H9 (cell line): ENCODE results near the gene FBXO47. TPM values are rescaled to one million over a fixed set of nuclear protein-coding genes. Genes with fewer than 3 reads are reported as not detected.
A peak's percentile ranks its signal among the peaks of the same experiment; 100 is the strongest.

Experiments used
- DNase-seq: peaks from one replicate; pipeline ENCODE4 v3.0.0-alpha.2; 2017
- H2AFZ ChIP-seq: one replicate; pipeline ENCODE4 v1.6.1; 2013; ENCODE audit warnings: mild to moderate bottlenecking, low read length, control low read depth, moderate library complexity
- H2AK5ac ChIP-seq: 2 replicates; pipeline ENCODE4 v1.6.1; 2013; ENCODE audit warnings: low read length, control low read depth, mixed read lengths; ENCODE audit not compliant: insufficient read length
- H2BK120ac ChIP-seq: one replicate; pipeline ENCODE4 v1.6.1; 2013; ENCODE audit warnings: low read depth, mild to moderate bottlenecking, low read length, control low read depth, inconsistent platforms; ENCODE audit not compliant: poor library complexity, severe bottlenecking
- H2BK12ac ChIP-seq: 2 replicates; pipeline ENCODE4 v1.6.1; 2013; ENCODE audit warnings: low read length, control low read depth, mixed read lengths, low read depth; ENCODE audit not compliant: insufficient read length
- H2BK15ac ChIP-seq: 2 replicates; pipeline ENCODE4 v1.6.1; 2013; ENCODE audit warnings: low read depth, low read length, control low read depth
- H2BK20ac ChIP-seq: one replicate; pipeline ENCODE4 v1.6.1; 2013; ENCODE audit warnings: low read depth, mild to moderate bottlenecking, low read length, control low read depth, inconsistent platforms; ENCODE audit not compliant: poor library complexity, severe bottlenecking
- H2BK5ac ChIP-seq: 2 replicates; pipeline ENCODE4 v1.6.1; 2013; ENCODE audit warnings: low read length, control low read depth, mixed read lengths; ENCODE audit not compliant: insufficient read length
- H3K14ac ChIP-seq: 2 replicates; pipeline ENCODE4 v1.6.1; 2013; ENCODE audit warnings: low read length, control low read depth; ENCODE audit not compliant: insufficient read depth
- H3K18ac ChIP-seq: 2 replicates; pipeline ENCODE4 v1.6.1; 2013; ENCODE audit warnings: low read depth, mild to moderate bottlenecking, mixed read lengths, low read length, control low read depth; ENCODE audit not compliant: insufficient read length
- H3K23ac ChIP-seq: 2 replicates; pipeline ENCODE4 v1.6.1; 2013; ENCODE audit warnings: low read length, control low read depth, mixed read lengths, low read depth; ENCODE audit not compliant: insufficient read length
- H3K23me2 ChIP-seq: 2 replicates; pipeline ENCODE4 v1.6.1; 2013; ENCODE audit warnings: low read depth, mild to moderate bottlenecking, mixed read lengths, low read length, control low read depth; ENCODE audit not compliant: insufficient read length, poor library complexity, severe bottlenecking
- H3K27ac ChIP-seq: 2 replicates; pipeline ENCODE4 v1.5.1; 2013; ENCODE audit warnings: low read length, control low read depth, mixed read lengths, low read depth; ENCODE audit not compliant: insufficient read length
- H3K27me3 ChIP-seq: 2 replicates; pipeline ENCODE4 v1.6.1; 2013; ENCODE audit warnings: low read length, control low read depth, inconsistent platforms; ENCODE audit not compliant: insufficient read depth
- H3K4ac ChIP-seq: 2 replicates; pipeline ENCODE4 v1.6.1; 2013; ENCODE audit warnings: low read depth, mild to moderate bottlenecking, control low read depth, inconsistent platforms, low read length, moderate library complexity
- H3K4me1 ChIP-seq: 2 replicates; pipeline ENCODE4 v1.6.1; 2013; ENCODE audit warnings: low read length, control low read depth, inconsistent platforms; ENCODE audit not compliant: insufficient read depth
- H3K4me2 ChIP-seq: 2 replicates; pipeline ENCODE4 v1.6.1; 2013; ENCODE audit warnings: low read length, control low read depth, mixed read lengths; ENCODE audit not compliant: insufficient read length, insufficient read depth
- H3K56ac ChIP-seq: 2 replicates; pipeline ENCODE4 v1.6.1; 2013; ENCODE audit warnings: low read depth, mild to moderate bottlenecking, mixed read lengths, low read length, control low read depth; ENCODE audit not compliant: insufficient read length
- H3K79me1 ChIP-seq: 2 replicates; pipeline ENCODE4 v1.6.1; 2013; ENCODE audit warnings: low read depth, mild to moderate bottlenecking, moderate library complexity, low read length, control low read depth, inconsistent platforms; ENCODE audit not compliant: insufficient read depth, poor library complexity, severe bottlenecking
- H3K79me2 ChIP-seq: 2 replicates; pipeline ENCODE4 v1.6.1; 2013; ENCODE audit warnings: low read length, control low read depth, inconsistent platforms; ENCODE audit not compliant: insufficient read depth
- H3K9ac ChIP-seq: 2 replicates; pipeline ENCODE4 v1.6.1; 2013; ENCODE audit warnings: low read length, control low read depth, mixed read lengths; ENCODE audit not compliant: insufficient read length; ENCODE audit errors: extremely low read depth
- H3K9me3 ChIP-seq: one replicate; pipeline ENCODE4 v1.6.1; 2013; ENCODE audit warnings: low read depth, low read length, inconsistent platforms; ENCODE audit not compliant: control insufficient read depth
- H3T11ph ChIP-seq: one replicate; pipeline ENCODE4 v1.6.1; 2013; ENCODE audit warnings: mild to moderate bottlenecking, low read length, control low read depth, inconsistent platforms
- H4K20me1 ChIP-seq: one replicate; pipeline ENCODE4 v1.6.1; 2013; ENCODE audit not compliant: control insufficient read depth, insufficient read length, insufficient read depth
- H4K5ac ChIP-seq: 2 replicates; pipeline ENCODE4 v1.6.1; 2013; ENCODE audit warnings: low read depth, mild to moderate bottlenecking, mixed read lengths, low read length, control low read depth; ENCODE audit not compliant: insufficient read length
- H4K8ac ChIP-seq: replicated peaks from 2 replicates; pipeline ENCODE4 v1.6.1; 2013; ENCODE audit warnings: low read length, control low read depth, mixed read lengths, low read depth; ENCODE audit not compliant: insufficient read length
- H4K91ac ChIP-seq: 2 replicates; pipeline ENCODE4 v1.6.1; 2013; ENCODE audit warnings: low read depth, mild to moderate bottlenecking, moderate library complexity, mixed read lengths, low read length, control low read depth; ENCODE audit not compliant: insufficient read length
- H3K27ac Mint-ChIP-seq, 3 experiments: 2 replicates in 2 of 3; 3 replicates in 1 of 3; pipeline ENCODE4 v1.8.0; 2020 to 2021; ENCODE audit warnings: mixed read lengths in 3 of 3, mild to moderate bottlenecking in 1 of 3, moderate library complexity in 1 of 3
- H3K27me3 Mint-ChIP-seq: 2 replicates; pipeline ENCODE4 v1.8.0; 2021; ENCODE audit warnings: low read depth, mild to moderate bottlenecking, moderate library complexity, mixed read lengths
- H3K36me3 Mint-ChIP-seq, 3 experiments: 2 replicates in 2 of 3; 3 replicates in 1 of 3; pipeline ENCODE4 v1.8.0; 2020 to 2021; ENCODE audit warnings: low read depth in 3 of 3, mixed read lengths in 3 of 3; ENCODE audit not compliant: insufficient read depth in 1 of 3
- H3K4me1 Mint-ChIP-seq, 2 experiments: 2 replicates each; pipeline ENCODE4 v1.8.0; 2020; ENCODE audit warnings: mixed read lengths in 2 of 2
- H3K4me3 Mint-ChIP-seq, 2 experiments: 2 replicates in 1 of 2; 3 replicates in 1 of 2; pipeline ENCODE4 v1.8.0; 2020 to 2021; ENCODE audit warnings: mild to moderate bottlenecking in 2 of 2, mixed read lengths in 2 of 2, moderate library complexity in 1 of 2
- H3K9me3 Mint-ChIP-seq, 2 experiments: 2 replicates in 1 of 2; 3 replicates in 1 of 2; pipeline ENCODE4 v1.8.0; 2020; ENCODE audit warnings: mild to moderate bottlenecking in 2 of 2, mixed read lengths in 2 of 2, moderate library complexity in 1 of 2
- CTCF ChIP-seq: fragments of 200-600 bp; sonication (generic); conservative IDR thresholded peaks from 3 replicates; pipeline ENCODE4 v1.8.0; 2021; ENCODE audit warnings: antibody characterized with exemption, mild to moderate bottlenecking
- WGBS: extraction: QIAGEN DNeasy Blood & Tissue Kit; methylation state at CpG from one replicate; pipeline ENCODE4 v1.1.7; 2013; ENCODE audit warnings: missing lambda C conversion rate, low lambda C conversion rate, mixed read lengths; ENCODE audit not compliant: insufficient read length; ENCODE audit errors: extremely low coverage; 5-methylcytosine and 5-hydroxymethylcytosine counted together
- total RNA-seq: library from RNA; stranded (reverse); gene quantifications from 2 replicates; pipeline ENCODE4 v1.2.1, GENCODE V29; 2021

FBXO47 gene
- total RNA-seq, 1 experiment from 2014 or later: not detected

DNA sequence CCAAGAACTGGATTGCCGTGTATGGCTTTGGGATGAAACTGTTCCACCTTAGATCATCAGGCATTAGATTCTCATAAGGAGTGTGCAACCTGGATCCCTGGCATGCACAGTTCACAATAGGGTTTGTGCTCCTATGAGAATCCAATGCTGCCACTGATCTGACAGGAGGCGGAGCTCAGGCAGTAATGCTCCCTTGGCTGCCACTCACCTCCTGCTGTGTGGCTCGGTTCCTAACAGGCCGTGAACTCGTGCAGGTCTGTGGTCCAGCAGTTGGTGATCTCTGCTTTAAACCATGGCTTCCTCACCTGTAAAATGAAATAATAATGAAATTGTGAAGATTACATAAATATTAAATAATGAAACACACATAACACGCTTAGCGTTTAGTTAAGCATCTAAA lies 45.5 kb upstream of the FBXO47 start:
- Histone ChIP-seq H4K91ac (no peak overlapping the region), H3K79me1 (no peaks in the 10 kb centered on the region), H4K8ac (no peak overlapping the region), H4K5ac (no peak overlapping the region), H2BK120ac (no peak overlapping the region), H3K56ac (no peak overlapping the region), H3T11ph (no peak overlapping the region), H3K79me2 (no peaks in the 10 kb centered on the region), H3K18ac (no peak overlapping the region), H3K4me1 (no peaks in the 10 kb centered on the region; the same call in 1 of the 2 replicates), H2BK20ac (no peak overlapping the region), H3K4me2 (no peak overlapping the region), H2BK12ac (no peak overlapping the region), H3K9ac (no peak overlapping the region), H2AFZ (no peak overlapping the region), H2BK15ac (no peak overlapping the region), H3K9me3 (no peaks in the 10 kb centered on the region), H3K4ac (no peak overlapping the region), H3K27me3 (no peaks in the 10 kb centered on the region), H3K14ac (no peak overlapping the region), H3K23ac (no peak overlapping the region), H2AK5ac (no peak overlapping the region), H3K23me2 (no peaks in the 10 kb centered on the region), H2BK5ac (no peak overlapping the region), H3K27ac (no peak overlapping the region), H4K20me1 (no peaks in the 10 kb centered on the region)
- peaks cover 0 to 7% of the 10 kb centered on the region in 2 experiments; a peak in 1 of 5 replicates for H3K9me3 Mint-ChIP-seq
- no peaks in the 10 kb centered on the region for H3K36me3 Mint-ChIP-seq
- no peak for DNase-seq
- no peak overlapping the region for H3K27ac Mint-ChIP-seq
- peak overlapping the region in 1 of 2 experiments; percentile 54; a peak in 1 of 5 replicates for H3K4me3 Mint-ChIP-seq
- no peaks in the 10 kb centered on the region; the same call in 1 of the 2 replicates for H3K27me3 Mint-ChIP-seq
- no peak for TF ChIP-seq CTCF
- H3K4me1 Mint-ChIP-seq: peaks cover 23 to 32% of the 10 kb centered on the region in 2 experiments
- WGBS: no CpG with 5 or more reads among the region's 7 CpGs
